Kidney (tissue), 14 donors: ENCODE data around the gene SLC38A8. TPM values are rescaled to one million over a fixed set of nuclear protein-coding genes. Genes with fewer than 3 reads are reported as not detected.

Source experiments
- DNase-seq, 5 donors: peaks; one replicate each; pipeline ENCODE4 v3.0.0-alpha.2; 2013 to 2020
- FAIRE-seq: peaks from 2 replicates; lab custom pipeline; 2012; peaks lifted over from hg19 to GRCh38; lab: Jason Lieb, UNC
- H3K27ac ChIP-seq, 2 donors: one replicate each; pipeline ENCODE4 v1.7.0; 2013; ENCODE audit warnings: low read depth in 2 of 2, low read length in 2 of 2, inconsistent platforms in 1 of 2
- H3K27me3 ChIP-seq: one replicate; pipeline ENCODE4 v1.7.1; 2013; ENCODE audit warnings: low read length, inconsistent platforms; ENCODE audit not compliant: control insufficient read depth, insufficient read depth
- H3K36me3 ChIP-seq, 3 donors: one replicate each; pipeline versions ENCODE4 v1.7.0 to v1.7.1; 2013; ENCODE audit warnings: low read length in 3 of 3, control low read depth in 1 of 3, inconsistent platforms in 1 of 3; ENCODE audit not compliant: insufficient read depth in 3 of 3, control insufficient read depth in 2 of 3
- H3K4me1 ChIP-seq, 3 donors: one replicate each; pipeline versions ENCODE4 v1.7.0 to v1.7.1; 2013; ENCODE audit warnings: low read length in 3 of 3, inconsistent platforms in 1 of 3, low read depth in 1 of 3; ENCODE audit not compliant: control insufficient read depth in 2 of 3, insufficient read depth in 2 of 3
- H3K4me3 ChIP-seq, 3 donors: one replicate each; pipeline versions ENCODE4 v1.7.0 to v1.8.1; 2013; ENCODE audit warnings: low read length in 3 of 3, control low read depth in 1 of 3, inconsistent platforms in 1 of 3
- H3K9ac ChIP-seq, 3 donors: one replicate each; pipeline versions ENCODE4 v1.7.0 to v1.7.1; 2013; ENCODE audit warnings: low read length in 3 of 3, control low read depth in 1 of 3, inconsistent platforms in 1 of 3
- H3K9me3 ChIP-seq, 3 donors: one replicate each; pipeline versions ENCODE4 v1.7.0 to v1.7.1; 2013; ENCODE audit warnings: low read length in 3 of 3, control low read depth in 1 of 3, inconsistent platforms in 1 of 3; ENCODE audit not compliant: control insufficient read depth in 2 of 3, insufficient read depth in 1 of 3
- intact Hi-C: fragments of 100-400 bp; cut with DNase I; formaldehyde crosslinking; loops from one replicate; pipeline ENCODE4 v1.11.1; 2022
- polyA plus RNA-seq: library from polyadenylated mRNA; stranded (reverse); fragments of 350-450 nt; fragmentation: Illumina TruSeq; extraction: RNeasy Lipid Tissue Mini Kit (QIAGEN cat#74804); gene quantifications from one replicate; pipeline ENCODE4 v1.2.3, GENCODE V29; 2014; ENCODE audit warnings: low read depth, low replicate concordance; ENCODE audit not compliant: insufficient read depth
- total RNA-seq: library from RNA; stranded (reverse); fragmentation: NEBNext Ultra II Directional; extraction: Animal tissue kit (Norgen Biotek cat#: 25700); gene quantifications from one replicate; pipeline ENCODE4 v1.2.1, GENCODE V29; 2021
- TF ChIP-seq, protein P1 (sequence below): IDR thresholded peaks from 3 replicates; pipeline ENCODE4 v1.5.1; 2012; ENCODE audit warnings: mild to moderate bottlenecking, moderate library complexity, borderline replicate concordance; ENCODE audit not compliant: insufficient read depth; ENCODE audit errors: extremely low read depth
- donor health status: control.
- donor health status: control.
- donor health status: control.
- donor health status: control.
- donor health status: control.
- donor health status: DM: yes; HTN: yes; CAD: no.
- donor health status: Normal renal cell carcinoma (clear cell type).

Gene SLC38A8
- total and polyA plus RNA-seq, 2 donors from 2014 or later, result 0.30 TPM; not detected in 1

DNA sequence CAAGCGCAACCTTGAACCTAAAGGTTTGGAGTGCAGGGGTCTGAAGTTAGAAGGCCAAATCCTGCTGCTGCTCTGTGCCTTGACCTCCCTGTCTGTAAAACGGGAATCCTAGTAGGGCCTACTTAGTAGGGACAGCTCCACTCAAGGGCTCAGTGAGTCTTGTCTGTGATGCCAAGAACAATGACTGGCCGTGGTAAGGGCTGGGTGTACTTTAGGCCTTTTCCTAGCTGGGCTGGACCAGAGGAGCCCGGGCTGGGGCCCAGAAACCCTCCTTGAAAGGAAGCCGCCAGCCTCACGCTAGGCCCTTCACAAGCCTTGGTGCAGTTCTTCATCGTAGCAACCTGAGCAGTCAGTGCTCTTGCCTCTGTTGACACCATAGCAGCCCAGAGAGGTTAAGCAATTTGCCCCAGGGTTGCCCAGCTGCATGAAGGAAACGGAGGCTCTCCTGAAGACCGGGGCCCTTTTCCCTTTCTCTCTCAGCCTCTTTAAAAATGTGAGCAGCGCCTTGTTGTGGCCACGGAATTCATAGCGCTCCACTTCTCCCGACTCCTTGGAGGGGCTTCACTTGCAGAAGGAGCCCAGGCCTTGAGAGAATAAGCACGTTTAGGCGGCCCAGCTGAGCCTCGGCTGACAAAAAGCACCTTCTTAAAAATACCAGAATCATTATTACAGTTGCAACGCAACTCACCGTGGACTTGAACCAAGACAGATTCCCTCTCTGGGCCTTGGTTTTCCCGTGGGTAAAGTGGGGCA lies 70.2 kb downstream of the SLC38A8 start:
- Histone ChIP-seq H3K9ac (no peak overlapping the region), H3K4me3 (no peak overlapping the region), H3K36me3 (no peaks in the 10 kb centered on the region), H3K27ac (no peak overlapping the region), H3K4me1 (no peaks in the 10 kb centered on the region), H3K9me3 (no peaks in the 10 kb centered on the region), H3K27me3 (no peaks in the 10 kb centered on the region)
- TF ChIP-seq, protein P1, sequence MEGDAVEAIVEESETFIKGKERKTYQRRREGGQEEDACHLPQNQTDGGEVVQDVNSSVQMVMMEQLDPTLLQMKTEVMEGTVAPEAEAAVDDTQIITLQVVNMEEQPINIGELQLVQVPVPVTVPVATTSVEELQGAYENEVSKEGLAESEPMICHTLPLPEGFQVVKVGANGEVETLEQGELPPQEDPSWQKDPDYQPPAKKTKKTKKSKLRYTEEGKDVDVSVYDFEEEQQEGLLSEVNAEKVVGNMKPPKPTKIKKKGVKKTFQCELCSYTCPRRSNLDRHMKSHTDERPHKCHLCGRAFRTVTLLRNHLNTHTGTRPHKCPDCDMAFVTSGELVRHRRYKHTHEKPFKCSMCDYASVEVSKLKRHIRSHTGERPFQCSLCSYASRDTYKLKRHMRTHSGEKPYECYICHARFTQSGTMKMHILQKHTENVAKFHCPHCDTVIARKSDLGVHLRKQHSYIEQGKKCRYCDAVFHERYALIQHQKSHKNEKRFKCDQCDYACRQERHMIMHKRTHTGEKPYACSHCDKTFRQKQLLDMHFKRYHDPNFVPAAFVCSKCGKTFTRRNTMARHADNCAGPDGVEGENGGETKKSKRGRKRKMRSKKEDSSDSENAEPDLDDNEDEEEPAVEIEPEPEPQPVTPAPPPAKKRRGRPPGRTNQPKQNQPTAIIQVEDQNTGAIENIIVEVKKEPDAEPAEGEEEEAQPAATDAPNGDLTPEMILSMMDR, result no peak
- FAIRE-seq (no peak), DNase-seq (no peak)
- intact Hi-C loops, result no loop called here

DNA sequence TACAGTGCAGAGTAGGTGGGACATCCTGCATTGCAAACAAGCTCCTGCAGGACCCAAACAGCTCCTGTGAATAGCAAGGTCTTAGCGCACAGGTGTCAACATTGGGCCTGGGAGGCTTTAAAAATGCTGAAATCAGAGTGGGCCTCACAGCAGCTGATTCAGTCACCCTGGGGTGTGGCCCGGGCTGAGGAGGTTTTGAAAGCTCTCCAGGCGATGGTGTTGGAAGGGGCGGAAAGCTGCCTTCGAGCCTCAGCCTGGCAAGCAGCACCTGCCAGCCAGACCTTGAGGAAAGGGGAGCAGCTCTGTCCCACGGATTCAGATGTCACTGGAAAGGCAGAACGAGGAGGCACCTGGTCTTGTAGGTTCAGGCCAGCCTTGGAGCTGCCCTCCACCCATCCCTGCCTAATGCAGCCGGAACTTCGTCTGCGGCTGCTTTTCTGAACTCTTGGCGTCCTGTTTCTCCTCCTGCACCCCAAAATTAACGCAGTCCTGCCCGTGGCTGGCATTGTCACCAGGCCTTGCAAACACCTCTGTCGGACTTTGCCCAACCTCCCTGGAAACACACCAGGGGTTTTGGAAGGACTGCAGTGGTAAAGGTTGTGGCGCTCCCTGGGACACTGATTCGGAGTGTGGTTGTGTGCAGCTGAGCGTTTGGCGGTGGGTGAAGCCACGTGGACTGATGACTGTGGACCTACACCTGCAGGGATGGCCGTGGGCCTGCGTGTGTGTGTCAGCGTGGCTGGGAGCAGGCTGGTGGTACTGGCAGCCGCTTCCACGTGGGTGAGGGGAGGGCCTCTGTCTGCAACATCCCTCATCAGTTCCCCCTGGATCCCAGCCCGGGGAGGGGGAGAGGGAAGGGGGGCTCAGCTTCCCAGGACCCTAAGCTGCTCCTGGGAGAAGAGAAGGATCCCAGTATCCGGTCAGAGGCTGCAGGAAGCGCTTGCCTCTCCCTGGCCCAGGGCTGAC lies 71.1 kb downstream of the SLC38A8 start:
- H3K27ac ChIP-seq, result no peak overlapping the region
- H3K9ac ChIP-seq, result no peak overlapping the region
- intact Hi-C loops, result no loop called here
- H3K36me3 ChIP-seq, result no peaks in the 10 kb centered on the region
- DNase-seq (no peak), FAIRE-seq (no peak)
- H3K9me3 ChIP-seq, result no peaks in the 10 kb centered on the region
- no peaks in the 10 kb centered on the region for H3K4me1 ChIP-seq
- no peak overlapping the region for H3K4me3 ChIP-seq
- no peaks in the 10 kb centered on the region for H3K27me3 ChIP-seq
- TF ChIP-seq, protein P1, result no peak

DNA sequence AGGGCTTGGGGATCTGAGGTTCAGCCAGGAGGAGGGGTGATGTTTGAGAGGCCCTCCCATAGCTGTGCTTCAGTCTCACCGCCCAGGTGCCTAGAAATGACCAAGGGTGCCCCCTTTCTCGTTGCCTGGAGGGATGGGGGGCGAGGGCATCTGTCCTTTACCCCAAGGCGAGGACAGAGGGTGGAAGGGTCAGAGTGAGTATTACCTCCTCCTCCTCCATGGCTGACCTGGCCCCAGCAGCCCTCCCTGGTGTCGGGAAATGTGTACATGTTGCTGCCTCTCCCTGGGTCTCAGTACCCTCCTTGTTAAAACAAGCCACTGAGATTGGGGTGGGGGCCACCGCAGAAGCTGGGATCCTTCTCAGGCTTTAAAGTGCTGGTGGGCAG lies 72.2 kb downstream of the SLC38A8 start:
- TF ChIP-seq, protein P1, result no peak
- DNase-seq, result no peak
- Histone ChIP-seq H3K9me3 (no peaks in the 10 kb centered on the region), H3K27ac (no peak overlapping the region), H3K36me3 (no peaks in the 10 kb centered on the region), H3K27me3 (no peaks in the 10 kb centered on the region), H3K4me1 (no peaks in the 10 kb centered on the region), H3K4me3 (no peak overlapping the region), H3K9ac (no peak overlapping the region)
- intact Hi-C loops, result no loop called here
- FAIRE-seq, result no peak
